GM12874 (cell line): ENCODE data around the gene ACTR10.
A peak's percentile ranks its signal among the peaks of the same experiment; 100 is the strongest.

Experiments
- CTCF ChIP-seq: IDR thresholded peaks from 2 replicates; pipeline ENCODE4 v1.5.1; 2011; ENCODE audit warnings: low read depth, mild to moderate bottlenecking, control low read depth, low read length, moderate library complexity; ENCODE audit not compliant: insufficient read depth

The ACTR10 gene

GRCh38 chr14:58249611-58250010 lies 49.7 kb downstream of the ACTR10 start:
- no peak for TF ChIP-seq CTCF

GRCh38 chr14:58258156-58258555 lies 58.2 kb downstream of the ACTR10 start:
- TF ChIP-seq CTCF = no peak

- no peak for TF ChIP-seq CTCF
Observed at GRCh38 chr14:58265401-58265800, 65.5 kb downstream of the ACTR10 start.

- TF ChIP-seq CTCF = no peak
Observed at GRCh38 chr14:58270628-58271027, 70.7 kb downstream of the ACTR10 start.

GRCh38 chr14:58272588-58273372 lies 72.8 kb downstream of the ACTR10 start:
- TF ChIP-seq CTCF = 0 out of 2 replicates have a peak, but pooled peaks have one; percentile 3

- no peak for TF ChIP-seq CTCF
Observed at GRCh38 chr14:58274881-58275280, 74.9 kb downstream of the ACTR10 start.

GRCh38 chr14:58275527-58276190 lies 75.7 kb downstream of the ACTR10 start:
- TF ChIP-seq CTCF = no peak
